Gastroesophageal sphincter (tissue), 3 donors: Measurements from ENCODE around the gene ARL11.

Experiments used
- EP300 ChIP-seq: sonication (generic); formaldehyde crosslinking; IDR thresholded peaks from one replicate; pipeline ENCODE4 v1.6.1; 2017; ENCODE audit warnings: antibody characterized with exemption, mild to moderate bottlenecking
- POLR2A ChIP-seq, 2 donors: fragments of 450-650 bp; IDR thresholded peaks; one replicate each; pipeline ENCODE4 v1.6.1; 2017; ENCODE audit warnings: antibody characterized with exemption in 2 of 2, mild to moderate bottlenecking in 2 of 2, moderate library complexity in 1 of 2
- POLR2AphosphoS5 ChIP-seq: sonication (generic); formaldehyde crosslinking; IDR thresholded peaks from one replicate; pipeline ENCODE4 v1.6.1; 2017; ENCODE audit warnings: antibody characterized with exemption
- TF ChIP-seq, protein P1 (sequence below), 4 experiments: fragments of 200-600 bp in 2 of 4; fragments of 450-650 bp in 2 of 4; sonication (generic) in 1 of 4; IDR thresholded peaks; one replicate each; pipeline ENCODE4 v1.5.1; 2017 to 2019; ENCODE audit warnings: antibody characterized with exemption in 4 of 4, mild to moderate bottlenecking in 2 of 4, moderate library complexity in 2 of 4

DNA sequence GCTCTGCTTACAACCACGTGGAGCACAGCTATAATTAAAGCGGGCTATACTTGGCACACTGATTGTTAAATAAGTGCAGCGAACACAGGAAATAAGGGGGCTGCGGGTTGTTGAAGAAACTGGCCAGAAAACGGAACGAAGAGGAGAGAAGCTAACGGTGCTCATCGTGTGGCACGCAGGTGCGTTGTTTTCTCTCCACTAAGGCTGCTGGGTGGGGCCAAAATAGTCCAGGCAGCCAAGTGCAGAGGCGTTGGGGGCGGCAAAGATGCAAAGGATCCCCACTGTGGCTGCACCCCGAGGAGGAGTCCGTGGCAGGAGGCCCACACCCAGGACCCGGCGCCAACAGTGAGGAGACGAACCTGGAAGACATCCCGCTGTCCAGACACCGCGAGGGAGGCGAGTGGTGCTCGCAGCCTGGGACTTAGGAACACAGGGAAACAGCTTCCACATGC, 8.1 kb upstream of the ARL11 start:
- TF ChIP-seq POLR2A (IDR thresholded peaks at IDR 0.05), result no peak
- TF ChIP-seq, protein P1, sequence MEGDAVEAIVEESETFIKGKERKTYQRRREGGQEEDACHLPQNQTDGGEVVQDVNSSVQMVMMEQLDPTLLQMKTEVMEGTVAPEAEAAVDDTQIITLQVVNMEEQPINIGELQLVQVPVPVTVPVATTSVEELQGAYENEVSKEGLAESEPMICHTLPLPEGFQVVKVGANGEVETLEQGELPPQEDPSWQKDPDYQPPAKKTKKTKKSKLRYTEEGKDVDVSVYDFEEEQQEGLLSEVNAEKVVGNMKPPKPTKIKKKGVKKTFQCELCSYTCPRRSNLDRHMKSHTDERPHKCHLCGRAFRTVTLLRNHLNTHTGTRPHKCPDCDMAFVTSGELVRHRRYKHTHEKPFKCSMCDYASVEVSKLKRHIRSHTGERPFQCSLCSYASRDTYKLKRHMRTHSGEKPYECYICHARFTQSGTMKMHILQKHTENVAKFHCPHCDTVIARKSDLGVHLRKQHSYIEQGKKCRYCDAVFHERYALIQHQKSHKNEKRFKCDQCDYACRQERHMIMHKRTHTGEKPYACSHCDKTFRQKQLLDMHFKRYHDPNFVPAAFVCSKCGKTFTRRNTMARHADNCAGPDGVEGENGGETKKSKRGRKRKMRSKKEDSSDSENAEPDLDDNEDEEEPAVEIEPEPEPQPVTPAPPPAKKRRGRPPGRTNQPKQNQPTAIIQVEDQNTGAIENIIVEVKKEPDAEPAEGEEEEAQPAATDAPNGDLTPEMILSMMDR (IDR thresholded peaks at IDR 0.05), result no peak
- TF ChIP-seq POLR2AphosphoS5, result no peak
- TF ChIP-seq EP300, result no peak
